NCI-H526 treated with DMSO at 0.1 percent for 48 hours (cell line): ENCODE data around the gene EVL.
A peak's percentile ranks its signal among the peaks of the same experiment; 100 is the strongest.
"Not testable (repeated sequence)": the region's sequence is repeated elsewhere in the genome, so short reads cannot be mapped to it uniquely, and the experiment has no call there.

Experiments
- DNase-seq: peaks from one replicate; lab custom pipeline; 2025; lab: John Stamatoyannopoulos, UW

Gene EVL

DNA sequence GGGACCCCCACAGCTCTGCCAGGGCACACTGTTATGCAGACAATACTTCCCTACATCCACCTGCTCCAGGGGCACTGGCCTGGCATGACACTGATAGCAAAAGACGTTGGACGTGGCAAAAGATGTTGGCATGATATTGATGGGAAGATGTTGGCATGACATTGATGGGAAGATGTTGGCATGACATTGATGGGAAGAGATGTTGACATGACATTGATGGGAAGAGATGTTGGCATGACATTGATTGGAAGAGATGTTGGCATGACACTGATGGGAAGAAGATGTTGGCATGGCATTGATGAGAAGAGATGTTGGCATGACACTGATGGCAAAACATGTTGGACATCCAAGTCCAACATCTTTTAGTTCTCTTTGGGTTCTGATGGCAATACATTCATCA lies 105.7 kb downstream of the EVL start:
- DNase-seq: no peak

DNA sequence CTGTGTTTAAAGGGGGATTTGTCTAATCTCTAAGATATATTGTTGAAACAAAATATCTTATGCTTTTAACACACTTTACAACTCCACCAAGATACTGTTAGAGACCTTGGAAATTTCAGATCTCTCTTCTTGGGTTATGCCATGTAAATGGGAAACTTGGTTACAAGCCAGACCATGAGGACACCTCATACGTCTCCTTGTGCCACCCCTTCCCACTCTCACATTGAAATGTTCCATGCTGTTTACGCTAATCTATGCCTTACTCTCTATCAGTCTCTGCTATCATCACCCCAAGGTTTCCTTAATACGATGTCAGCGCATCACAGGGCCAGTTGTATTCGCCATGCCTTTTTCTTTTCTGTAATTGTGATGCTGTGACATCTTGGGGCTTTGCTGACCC lies 107.6 kb downstream of the EVL start:
- no peak for DNase-seq

DNA sequence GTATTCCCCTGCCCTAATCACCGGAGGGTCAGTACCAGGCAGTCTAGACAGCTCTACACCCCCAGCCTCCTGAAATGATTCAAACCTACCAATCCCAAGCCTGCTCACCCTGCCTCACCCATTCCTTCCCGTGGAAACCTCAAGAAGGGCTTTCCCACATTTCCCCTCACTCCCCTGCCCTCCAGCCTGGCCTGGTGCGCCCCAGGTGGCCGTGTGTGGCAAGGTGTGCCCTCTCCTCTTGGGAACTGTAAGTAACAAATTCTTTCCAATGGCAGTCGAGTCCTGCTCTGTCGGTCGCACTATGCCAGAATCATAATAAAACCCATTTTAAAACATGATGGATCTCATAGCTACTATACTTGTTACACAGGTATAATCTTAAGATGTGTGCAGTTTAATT lies 108.1 kb downstream of the EVL start:
- DNase-seq: no peak

DNA sequence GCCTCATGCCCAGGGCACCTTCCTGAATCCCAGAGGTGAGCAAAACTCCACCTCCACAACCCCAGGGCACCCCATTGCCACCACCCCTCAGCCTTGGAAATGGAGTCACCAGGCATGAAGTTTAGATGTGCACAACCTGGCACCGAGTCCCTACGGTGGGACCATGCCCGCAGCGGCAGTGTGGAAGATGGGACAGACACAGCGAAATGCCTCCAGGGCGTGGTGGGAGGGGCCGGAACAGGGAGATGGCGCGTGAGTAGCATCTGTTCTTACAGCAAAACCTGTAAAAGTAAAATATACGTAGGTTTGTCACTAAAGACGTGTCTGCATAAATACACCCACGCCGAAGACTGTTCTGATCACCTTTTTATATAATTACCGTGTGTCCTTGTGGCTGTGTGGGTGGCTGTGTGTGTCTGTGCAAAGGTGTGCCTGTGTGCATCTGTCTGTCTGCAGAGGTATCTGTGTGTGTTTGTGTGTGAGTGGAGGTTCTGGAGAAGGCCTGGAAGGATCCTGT lies 111.6 kb downstream of the EVL start:
- no peak for DNase-seq

DNA sequence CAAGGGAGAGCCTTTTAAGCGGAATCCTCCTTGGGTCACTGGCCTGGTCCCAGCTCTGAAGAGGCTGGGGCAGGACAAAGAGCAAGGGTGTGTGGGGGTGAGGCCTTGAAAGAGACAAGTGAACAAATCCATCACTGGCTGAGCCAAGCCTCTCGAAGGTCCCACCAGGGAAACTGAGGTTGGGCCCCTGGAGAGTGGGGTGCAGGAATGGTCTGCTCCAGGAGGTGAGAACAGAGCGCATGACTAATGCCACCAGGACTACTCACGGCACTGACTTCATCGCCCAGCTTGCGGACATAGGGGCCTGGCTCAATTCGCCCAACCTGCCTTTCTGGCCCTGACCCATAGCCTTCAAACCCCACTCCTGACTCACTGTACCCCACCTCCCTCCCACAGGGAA lies 113.5 kb downstream of the EVL start:
- no peak for DNase-seq

DNA sequence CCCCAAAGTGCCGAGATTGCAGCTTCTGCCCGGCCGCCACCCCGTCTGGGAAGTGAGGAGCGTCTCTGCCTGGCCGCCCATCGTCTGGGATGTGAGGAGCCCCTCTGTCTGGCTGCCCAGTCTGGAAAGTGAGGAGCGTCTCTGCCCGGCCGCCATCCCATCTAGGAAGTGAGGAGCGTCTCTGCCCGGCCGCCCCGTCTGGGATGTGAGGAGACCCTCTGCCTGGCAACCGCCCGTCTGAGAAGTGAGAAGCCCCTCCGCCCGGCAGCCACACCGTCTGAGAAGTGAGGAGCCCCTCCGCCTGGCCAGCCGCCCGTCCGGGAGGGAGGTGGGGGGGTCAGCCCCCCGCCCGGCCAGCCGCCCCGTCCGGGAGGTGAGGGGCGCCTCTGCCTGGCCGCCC lies 115.4 kb downstream of the EVL start:
- DNase-seq: not testable (repeated sequence)

DNA sequence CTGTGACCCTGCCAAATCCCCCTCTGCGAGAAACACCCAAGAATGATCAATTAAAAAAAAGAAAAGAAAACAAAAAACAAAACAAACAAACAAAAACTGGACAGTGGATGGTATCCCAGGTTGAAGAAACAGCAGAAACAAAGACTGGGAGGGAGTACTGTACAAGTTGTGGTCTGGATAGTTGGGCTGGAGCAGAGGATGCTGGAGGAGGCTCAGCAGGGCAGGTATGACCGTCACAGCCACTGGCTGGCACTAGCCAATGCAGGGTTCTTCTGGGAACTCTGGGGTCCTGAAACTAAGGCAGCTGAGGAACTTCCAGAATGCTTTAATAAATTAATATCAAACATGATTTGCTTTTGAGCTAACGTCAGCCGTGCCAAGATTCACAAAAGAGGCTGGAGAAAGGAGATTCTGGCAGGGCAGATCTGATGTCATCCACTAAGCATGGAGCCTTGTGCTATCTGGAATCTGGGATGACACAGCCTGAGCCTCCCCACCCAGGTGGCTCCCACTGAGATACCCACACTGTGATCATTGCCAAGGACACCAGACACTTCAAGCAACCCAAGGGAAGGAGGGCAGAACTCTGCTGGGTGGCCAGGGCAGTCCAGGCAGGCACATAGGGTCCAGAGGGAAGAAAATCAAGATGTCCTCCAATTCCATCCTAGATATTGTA lies 116.8 kb downstream of the EVL start:
- not testable (repeated sequence) for DNase-seq

DNA sequence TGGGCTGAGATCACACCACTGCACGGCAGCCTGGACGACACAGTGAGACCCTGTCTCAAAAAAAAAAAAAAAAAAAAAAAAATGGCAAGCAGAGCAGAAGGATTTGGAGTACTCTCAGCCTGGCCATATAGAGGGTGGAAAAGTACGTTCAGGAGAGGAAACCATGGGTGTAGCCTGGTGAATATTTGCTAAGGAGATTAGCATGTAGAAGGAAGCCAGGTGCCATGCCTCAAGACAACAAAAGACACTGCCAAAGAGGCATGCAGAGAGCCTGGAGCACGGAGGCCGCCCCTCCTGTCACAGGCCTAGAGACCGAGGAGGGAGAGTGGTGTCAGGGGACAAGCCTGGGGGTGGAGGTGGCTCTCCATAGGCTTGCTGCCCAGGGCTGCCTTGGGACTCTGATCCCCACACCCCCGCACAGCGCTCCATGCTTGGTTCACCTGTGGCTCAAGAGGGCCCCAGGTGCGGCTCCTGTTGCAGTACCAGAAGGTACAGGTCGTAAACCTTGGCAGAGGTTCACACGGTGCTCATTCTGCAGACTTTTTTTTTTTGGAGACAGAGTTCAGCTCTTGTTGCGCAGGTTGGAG lies 122.1 kb downstream of the EVL start:
- no peak for DNase-seq

DNA sequence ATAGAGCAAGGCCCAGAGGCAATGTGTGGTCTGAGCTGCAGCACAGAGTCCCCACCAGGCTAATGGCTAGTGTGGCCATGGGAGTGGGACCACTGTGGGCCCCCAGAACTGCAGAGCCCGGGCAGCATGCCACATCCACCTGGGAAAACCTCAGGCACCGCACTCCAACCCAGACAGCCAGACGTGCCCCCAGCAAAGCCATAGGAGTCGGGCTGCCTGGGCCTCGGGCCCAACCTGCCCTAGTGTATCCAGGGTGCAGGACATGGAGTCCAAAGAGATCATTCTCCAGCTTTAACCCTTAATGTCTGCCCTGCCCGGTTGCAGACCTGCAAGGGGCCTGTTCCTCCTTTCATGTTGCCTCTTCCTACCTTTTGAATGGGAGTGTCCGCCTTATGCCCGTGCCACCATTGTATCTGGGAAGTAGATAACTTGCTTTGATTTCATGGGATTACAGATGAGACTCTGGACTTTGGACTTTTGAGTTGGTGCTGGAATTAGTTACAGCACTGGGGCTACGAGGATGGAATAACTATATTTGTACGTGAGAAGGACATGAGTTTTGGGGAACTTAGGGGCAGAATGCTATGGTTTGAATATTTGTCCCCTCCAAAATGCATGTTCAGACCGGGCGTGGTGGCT lies 123.3 kb downstream of the EVL start:
- DNase-seq: no peak

DNA sequence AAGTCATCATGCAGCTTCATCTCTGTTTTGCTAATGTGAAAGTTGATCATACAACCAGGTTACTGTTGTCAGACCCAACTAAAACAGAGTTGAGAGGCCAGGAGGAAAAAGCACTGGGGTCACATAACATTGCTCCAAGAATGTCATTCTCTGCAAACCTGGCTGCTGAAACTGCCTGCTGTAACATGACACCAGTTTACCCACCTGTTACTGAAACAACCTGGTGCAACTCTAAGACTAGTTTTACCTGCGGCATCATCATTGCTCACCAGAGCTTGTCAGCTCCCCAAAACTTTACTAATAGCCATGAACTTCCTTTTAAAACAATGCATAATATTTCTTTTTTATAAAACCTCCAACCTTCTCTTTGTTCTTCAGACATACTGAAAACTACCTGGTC lies 124.9 kb downstream of the EVL start:
- no peak for DNase-seq

DNA sequence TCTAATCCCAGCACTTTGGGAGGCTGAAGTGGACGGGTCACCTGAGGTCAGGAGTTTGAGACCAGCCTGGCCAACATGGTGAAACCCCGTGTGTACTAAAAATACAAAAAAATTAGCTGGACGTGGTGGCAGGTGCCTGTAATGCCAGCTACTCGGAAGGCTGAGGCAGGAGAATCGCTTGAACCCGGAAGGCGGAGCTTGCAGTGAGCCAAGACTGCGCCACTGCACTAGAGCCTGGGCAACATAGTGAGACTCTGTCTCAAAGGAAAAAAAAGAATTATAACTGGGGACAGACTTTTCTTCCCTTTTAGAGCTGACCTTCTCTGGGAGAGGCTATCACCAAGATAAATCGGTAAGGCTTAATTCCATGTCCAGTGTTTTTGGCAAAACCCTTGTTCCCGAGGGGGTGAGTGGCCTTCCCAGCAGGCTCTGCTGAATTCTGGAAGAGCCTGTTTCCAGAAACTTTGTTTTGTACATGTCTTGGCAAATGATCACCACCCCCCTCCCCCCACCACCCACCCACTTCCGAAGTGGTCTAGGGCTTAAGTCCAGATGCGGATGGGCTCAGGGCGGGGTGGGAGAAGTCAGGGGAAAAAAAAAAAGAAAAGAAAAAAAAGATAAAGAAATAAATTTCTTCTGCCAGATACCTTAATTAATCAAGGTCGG lies 126.5 kb downstream of the EVL start:
- DNase-seq: no peak

DNA sequence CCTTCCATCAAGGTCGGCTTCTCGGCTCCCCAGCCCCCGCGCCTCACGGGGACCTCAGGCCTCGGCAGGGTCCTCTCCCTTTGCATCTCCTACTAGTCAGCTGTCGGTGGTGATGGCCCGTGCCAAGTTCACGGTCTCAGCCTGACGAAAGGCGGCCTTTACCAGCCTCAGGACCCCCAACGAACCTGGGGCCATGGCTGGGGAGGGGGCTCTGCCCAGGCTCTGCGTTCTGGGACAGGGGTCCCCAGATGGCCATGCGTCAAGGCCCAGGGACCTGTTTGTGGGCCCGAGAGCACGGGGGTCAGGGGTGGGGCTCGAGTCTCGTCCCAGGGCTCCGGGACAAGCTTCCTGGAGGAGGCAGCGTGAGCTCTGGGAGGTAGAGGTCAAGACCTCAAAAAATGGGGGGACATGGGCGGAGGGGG lies 127.0 kb downstream of the EVL start:
- DNase-seq: no peak

DNA sequence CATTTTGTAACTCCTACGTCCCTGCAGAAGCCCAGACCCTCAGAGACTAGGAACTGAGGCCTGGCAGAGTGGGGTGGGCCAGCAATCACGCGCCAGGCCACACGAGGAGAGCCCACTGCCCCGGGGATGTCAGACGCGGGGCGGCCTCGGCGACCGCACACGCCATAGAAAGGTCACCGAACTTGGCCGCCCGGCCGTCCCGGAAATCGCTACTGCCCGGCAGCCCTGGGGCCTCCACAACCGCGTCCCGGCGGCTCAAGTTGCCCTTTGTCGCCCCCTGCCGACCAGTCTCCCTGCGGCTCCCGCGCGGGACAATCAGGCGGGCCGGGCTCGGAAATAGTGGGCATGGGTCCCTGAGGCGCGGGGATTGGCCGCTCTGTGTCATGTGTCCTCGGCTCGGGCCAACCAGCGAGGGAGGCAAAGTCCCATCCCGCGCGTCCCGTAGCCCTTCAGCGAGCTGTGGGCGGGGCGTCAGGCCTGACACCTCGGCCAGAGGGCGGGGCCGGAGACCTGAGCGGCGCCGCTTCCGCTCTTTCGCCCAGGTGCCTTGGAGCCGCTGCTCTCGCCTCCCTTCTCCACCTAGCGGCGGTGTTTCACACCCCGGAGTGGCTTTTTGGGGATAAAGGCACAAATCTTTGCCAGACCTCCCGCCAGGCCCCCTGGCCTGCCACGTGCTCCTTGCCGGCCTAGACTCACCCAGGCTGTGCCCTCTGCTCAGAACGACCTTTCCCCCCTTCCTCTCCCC lies 127.6 kb downstream of the EVL start:
- peak; percentile 94 for DNase-seq
